ENCODE results near the gene IKBIP.
"Not testable (repeated sequence)": the region's sequence is repeated elsewhere in the genome, so short reads cannot be mapped to it uniquely, and the experiment has no call there.

The IKBIP gene

DNA sequence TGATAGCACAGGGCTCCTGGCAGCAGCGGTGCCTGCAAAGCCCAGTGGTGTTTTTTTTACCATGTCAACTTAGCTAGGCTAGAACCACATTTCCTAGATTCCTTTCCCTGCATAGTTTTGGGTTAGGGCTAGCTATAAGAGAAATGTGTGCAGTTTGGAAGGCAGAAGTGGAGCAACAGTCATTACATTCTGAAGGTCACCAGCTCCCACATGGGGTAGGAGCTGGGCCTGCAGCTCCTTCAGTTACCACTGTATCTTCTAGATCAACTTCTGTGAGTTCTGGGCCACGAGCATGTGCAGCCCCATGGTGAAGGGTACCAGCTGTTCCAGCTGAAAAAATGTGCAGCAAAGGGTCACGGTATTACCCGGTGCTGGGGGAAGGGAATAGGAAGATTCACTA lies 53.4 kb downstream of the IKBIP start:
- Histone ChIP-seq H3K27ac (ENCODE audit: low read length) (no peak overlapping the region), H3K4me1 (ENCODE audit: control insufficient read depth, low read depth, low read length) (peaks cover 16% of the 10 kb centered on the region), H3K4me3 (ENCODE audit: low read length) (no peak overlapping the region), H3K9ac (ENCODE audit: low read length) (no peak overlapping the region), H3K27me3 (ENCODE audit: control insufficient read depth, insufficient read depth, low read length) (no peaks in the 10 kb centered on the region), H3K36me3 (ENCODE audit: control insufficient read depth, low read depth, low read length) (peaks cover 13% of the 10 kb centered on the region), H3K9me3 (ENCODE audit: control insufficient read depth, low read depth, low read length) (no peaks in the 10 kb centered on the region)

DNA sequence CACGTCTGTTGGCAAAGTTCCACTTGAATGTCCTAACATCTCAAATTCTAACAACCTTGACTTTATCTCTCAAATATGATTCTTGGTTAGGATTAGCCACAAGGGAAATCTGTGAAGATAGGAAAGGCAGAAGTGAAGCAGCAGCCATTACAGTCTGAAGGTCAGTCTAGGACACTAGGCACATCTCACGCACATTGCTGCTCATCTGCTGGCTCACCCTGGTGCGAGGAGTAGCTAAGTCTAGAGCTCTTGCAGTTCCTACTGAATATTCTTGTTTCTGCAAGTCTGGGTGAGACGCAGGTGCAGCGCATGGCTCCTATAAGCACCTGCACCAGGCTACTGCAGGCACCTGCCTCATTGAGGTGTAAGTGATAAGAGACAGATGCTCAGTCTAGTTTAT lies 57.5 kb downstream of the IKBIP start:
- Histone ChIP-seq H3K36me3 (ENCODE audit: control insufficient read depth, low read depth, low read length) (no peaks in the 10 kb centered on the region), H3K27me3 (ENCODE audit: control insufficient read depth, insufficient read depth, low read length) (no peaks in the 10 kb centered on the region), H3K27ac (ENCODE audit: low read length) (no peak overlapping the region), H3K9me3 (ENCODE audit: control insufficient read depth, low read depth, low read length) (no peaks in the 10 kb centered on the region), H3K4me1 (ENCODE audit: control insufficient read depth, low read depth, low read length) (no peaks in the 10 kb centered on the region), H3K9ac (ENCODE audit: low read length) (no peak overlapping the region), H3K4me3 (ENCODE audit: low read length) (no peak overlapping the region)

- no peak overlapping the region for H3K9ac ChIP-seq (ENCODE audit: low read length)
- H3K9me3 ChIP-seq (ENCODE audit: control insufficient read depth, low read depth, low read length) = no peaks in the 10 kb centered on the region
- no peak overlapping the region for H3K4me3 ChIP-seq (ENCODE audit: low read length)
- H3K36me3 ChIP-seq (ENCODE audit: control insufficient read depth, low read depth, low read length) = no peaks in the 10 kb centered on the region
- no peaks in the 10 kb centered on the region for H3K4me1 ChIP-seq (ENCODE audit: control insufficient read depth, low read depth, low read length)
- H3K27me3 ChIP-seq (ENCODE audit: control insufficient read depth, insufficient read depth, low read length) = no peaks in the 10 kb centered on the region
- H3K27ac ChIP-seq (ENCODE audit: low read length) = no peak overlapping the region
Measured at GRCh38 chr12:98582093-98582492, 62.5 kb downstream of the IKBIP start.

DNA sequence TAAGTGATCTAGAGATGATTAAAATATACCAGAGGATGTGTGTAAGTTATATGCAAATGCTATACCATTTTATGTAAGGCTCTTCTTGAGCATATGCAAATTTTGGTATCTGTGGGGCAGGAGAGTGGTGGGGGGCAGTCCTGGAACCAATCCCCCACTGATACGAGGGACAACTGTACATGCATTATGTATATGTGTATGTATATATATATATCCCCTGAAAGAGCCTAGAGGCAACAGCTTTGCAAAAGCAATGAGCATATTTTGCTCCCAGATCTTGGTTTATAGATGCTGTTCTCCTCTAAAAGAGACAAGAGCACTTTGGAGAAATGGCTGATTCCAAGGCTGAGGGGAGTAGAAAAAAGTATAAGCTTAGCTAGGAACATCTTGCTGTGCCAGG lies 63.5 kb downstream of the IKBIP start:
- no peaks in the 10 kb centered on the region for H3K9me3 ChIP-seq (ENCODE audit: control insufficient read depth, low read depth, low read length)
- H3K9ac ChIP-seq (ENCODE audit: low read length) = no peak overlapping the region
- H3K4me1 ChIP-seq (ENCODE audit: control insufficient read depth, low read depth, low read length) = no peaks in the 10 kb centered on the region
- no peak overlapping the region for H3K27ac ChIP-seq (ENCODE audit: low read length)
- no peak overlapping the region for H3K4me3 ChIP-seq (ENCODE audit: low read length)
- no peaks in the 10 kb centered on the region for H3K27me3 ChIP-seq (ENCODE audit: control insufficient read depth, insufficient read depth, low read length)
- H3K36me3 ChIP-seq (ENCODE audit: control insufficient read depth, low read depth, low read length) = no peaks in the 10 kb centered on the region

DNA sequence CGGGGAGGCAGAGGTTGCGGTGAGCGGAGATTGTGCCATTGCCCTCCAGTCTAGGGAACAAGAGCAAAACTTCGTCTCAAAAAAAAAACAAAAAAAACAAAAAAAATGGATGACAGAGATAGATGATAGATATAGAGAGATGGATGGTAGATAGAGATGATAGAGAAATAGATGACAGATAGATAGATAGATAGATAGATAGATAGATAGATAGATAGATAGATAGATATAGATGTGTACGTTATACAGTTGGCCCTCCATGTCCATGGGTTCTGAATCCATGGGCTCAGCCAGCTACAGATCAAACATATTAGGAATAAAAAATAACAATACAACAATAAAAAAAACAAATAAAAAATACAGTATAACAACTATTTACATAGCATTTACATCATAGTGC lies 63.9 kb downstream of the IKBIP start:
- Histone ChIP-seq H3K36me3 (ENCODE audit: control insufficient read depth, low read depth, low read length) (no peaks in the 10 kb centered on the region), H3K4me1 (ENCODE audit: control insufficient read depth, low read depth, low read length) (no peaks in the 10 kb centered on the region), H3K9me3 (ENCODE audit: control insufficient read depth, low read depth, low read length) (no peaks in the 10 kb centered on the region)

GRCh38 chr12:98579835-98580234 lies 64.8 kb downstream of the IKBIP start:
- no peak overlapping the region for H3K27ac ChIP-seq (ENCODE audit: low read length)
- no peak overlapping the region for H3K4me3 ChIP-seq (ENCODE audit: low read length)
- H3K9ac ChIP-seq (ENCODE audit: low read length) = no peak overlapping the region
- H3K36me3 ChIP-seq (ENCODE audit: control insufficient read depth, low read depth, low read length) = no peaks in the 10 kb centered on the region
- H3K27me3 ChIP-seq (ENCODE audit: control insufficient read depth, insufficient read depth, low read length) = no peaks in the 10 kb centered on the region
- no peaks in the 10 kb centered on the region for H3K4me1 ChIP-seq (ENCODE audit: control insufficient read depth, low read depth, low read length)
- H3K9me3 ChIP-seq (ENCODE audit: control insufficient read depth, low read depth, low read length) = no peaks in the 10 kb centered on the region

More for the DNA sequence above, 63.9 kb downstream of the IKBIP start:
- H3K27ac ChIP-seq (ENCODE audit: low read length) = no peak overlapping the region
- no peaks in the 10 kb centered on the region for H3K27me3 ChIP-seq (ENCODE audit: control insufficient read depth, insufficient read depth, low read length)
- H3K4me3 ChIP-seq (ENCODE audit: low read length) = no peak overlapping the region
- no peak overlapping the region for H3K9ac ChIP-seq (ENCODE audit: low read length)

DNA sequence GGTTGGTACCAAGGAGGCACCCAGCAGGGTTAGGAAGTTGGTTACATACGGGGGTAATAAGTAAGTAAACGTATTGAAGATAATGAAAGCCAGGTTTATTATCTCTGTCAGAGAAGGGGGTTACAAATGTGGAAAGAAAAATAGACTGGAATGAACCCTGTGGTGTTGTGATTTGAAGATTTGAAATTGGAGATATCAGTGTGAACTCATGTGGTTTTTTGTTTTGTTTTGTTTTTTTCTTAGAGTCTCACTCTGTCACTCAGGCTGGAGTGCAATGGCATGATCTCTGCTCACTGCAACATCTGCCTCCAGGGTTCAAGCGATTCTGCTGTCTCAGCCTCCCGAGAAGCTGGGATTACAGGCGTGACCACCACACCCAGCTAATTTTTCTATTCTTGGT lies 65.2 kb downstream of the IKBIP start:
- no peak overlapping the region for H3K27ac ChIP-seq (ENCODE audit: low read length)
- no peaks in the 10 kb centered on the region for H3K4me1 ChIP-seq (ENCODE audit: control insufficient read depth, low read depth, low read length)
- no peaks in the 10 kb centered on the region for H3K36me3 ChIP-seq (ENCODE audit: control insufficient read depth, low read depth, low read length)
- no peak overlapping the region for H3K9ac ChIP-seq (ENCODE audit: low read length)
- no peaks in the 10 kb centered on the region for H3K27me3 ChIP-seq (ENCODE audit: control insufficient read depth, insufficient read depth, low read length)
- no peak overlapping the region for H3K4me3 ChIP-seq (ENCODE audit: low read length)
- H3K9me3 ChIP-seq (ENCODE audit: control insufficient read depth, low read depth, low read length) = no peaks in the 10 kb centered on the region

DNA sequence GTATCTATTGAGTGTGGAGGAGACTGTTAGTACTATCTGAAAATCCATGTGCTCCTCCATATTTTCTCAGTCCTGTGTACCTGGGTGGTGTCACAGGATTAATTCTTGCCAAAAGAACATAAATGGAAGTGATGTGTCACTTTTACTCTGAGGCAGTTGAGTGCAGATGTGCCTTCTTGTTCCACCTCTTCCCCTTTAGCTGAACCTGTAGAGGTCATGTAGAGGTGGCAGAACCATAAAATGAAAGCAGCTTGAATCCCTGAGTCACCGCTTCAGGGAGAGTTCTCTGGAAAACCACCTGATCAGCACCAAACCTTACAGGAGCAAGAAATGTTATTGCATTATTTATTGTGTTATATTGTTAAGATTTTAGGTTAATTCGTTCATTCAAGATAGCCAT lies 65.8 kb downstream of the IKBIP start:
- no peak overlapping the region for H3K9ac ChIP-seq (ENCODE audit: low read length)
- no peak overlapping the region for H3K27ac ChIP-seq (ENCODE audit: low read length)
- H3K27me3 ChIP-seq (ENCODE audit: control insufficient read depth, insufficient read depth, low read length) = no peaks in the 10 kb centered on the region
- no peaks in the 10 kb centered on the region for H3K36me3 ChIP-seq (ENCODE audit: control insufficient read depth, low read depth, low read length)
- no peak overlapping the region for H3K4me3 ChIP-seq (ENCODE audit: low read length)
- no peaks in the 10 kb centered on the region for H3K4me1 ChIP-seq (ENCODE audit: control insufficient read depth, low read depth, low read length)
- no peaks in the 10 kb centered on the region for H3K9me3 ChIP-seq (ENCODE audit: control insufficient read depth, low read depth, low read length)

DNA sequence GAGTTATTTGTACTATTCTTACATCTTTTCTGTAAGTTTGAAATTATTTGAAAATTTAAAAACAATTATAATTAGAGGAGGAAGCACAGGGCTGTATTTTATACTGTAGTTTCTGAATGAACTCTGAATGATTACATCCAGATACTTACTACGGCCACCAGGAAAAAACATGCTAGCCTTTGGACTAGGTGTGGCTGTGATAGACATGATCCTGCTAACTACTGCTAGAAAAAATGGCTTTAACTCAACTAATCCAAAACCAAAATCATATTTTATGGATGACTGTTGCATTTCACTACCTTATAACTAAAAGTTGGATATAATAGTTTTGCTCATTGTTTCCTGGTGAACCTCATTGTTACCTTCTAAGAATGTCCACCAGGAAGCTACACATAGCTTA lies 66.2 kb downstream of the IKBIP start:
- Histone ChIP-seq H3K9me3 (ENCODE audit: control insufficient read depth, low read depth, low read length) (no peaks in the 10 kb centered on the region), H3K9ac (ENCODE audit: low read length) (no peak overlapping the region), H3K36me3 (ENCODE audit: control insufficient read depth, low read depth, low read length) (no peaks in the 10 kb centered on the region), H3K27ac (ENCODE audit: low read length) (no peak overlapping the region), H3K4me1 (ENCODE audit: control insufficient read depth, low read depth, low read length) (no peaks in the 10 kb centered on the region), H3K4me3 (ENCODE audit: low read length) (no peak overlapping the region), H3K27me3 (ENCODE audit: control insufficient read depth, insufficient read depth, low read length) (no peaks in the 10 kb centered on the region)

DNA sequence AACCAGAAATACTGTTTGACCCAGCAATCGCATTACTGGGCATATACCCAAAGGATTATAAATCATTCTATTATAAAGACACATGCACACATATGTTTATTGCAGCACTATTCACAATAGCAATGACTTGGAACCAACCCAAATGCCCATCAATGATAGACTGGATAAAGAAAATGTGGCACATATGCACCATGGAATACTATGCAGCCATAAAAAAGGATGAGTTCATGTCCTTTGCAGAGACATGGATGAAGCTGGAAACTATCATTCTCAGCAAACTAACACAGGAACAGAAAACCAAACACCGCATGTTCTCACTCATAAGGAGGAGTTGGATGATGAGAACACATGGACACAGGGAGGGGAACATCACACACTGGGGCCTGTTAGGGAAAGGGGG lies 67.8 kb downstream of the IKBIP start:
- H3K9me3 ChIP-seq (ENCODE audit: control insufficient read depth, low read depth, low read length); H3K9ac ChIP-seq (ENCODE audit: low read length); H3K36me3 ChIP-seq (ENCODE audit: control insufficient read depth, low read depth, low read length); H3K4me3 ChIP-seq (ENCODE audit: low read length); H3K27ac ChIP-seq (ENCODE audit: low read length); H3K27me3 ChIP-seq (ENCODE audit: control insufficient read depth, insufficient read depth, low read length); H3K4me1 ChIP-seq (ENCODE audit: control insufficient read depth, low read depth, low read length): not testable (repeated sequence)

DNA sequence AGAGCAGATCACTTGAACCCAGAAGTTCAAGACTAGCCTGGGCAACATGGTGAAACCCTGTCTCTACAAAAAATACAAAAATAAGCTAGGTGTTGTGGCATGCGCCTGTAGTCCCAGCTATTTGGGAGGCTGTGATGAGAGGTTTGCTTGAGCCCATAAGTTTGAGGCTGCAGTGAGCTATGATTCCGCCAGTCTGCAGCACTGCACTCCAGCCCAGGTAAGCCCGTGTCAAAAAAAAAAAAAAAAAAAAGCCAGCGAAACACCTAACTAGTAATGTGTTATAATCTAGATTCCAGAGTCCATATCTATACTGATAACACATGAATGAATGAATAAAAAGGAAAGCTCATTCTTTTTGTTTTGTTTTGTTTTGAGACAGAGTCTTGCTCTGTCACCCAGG lies 69.6 kb downstream of the IKBIP start:
- Histone ChIP-seq H3K4me3 (ENCODE audit: low read length) (no peak overlapping the region), H3K27ac (ENCODE audit: low read length) (no peak overlapping the region), H3K4me1 (ENCODE audit: control insufficient read depth, low read depth, low read length) (no peaks in the 10 kb centered on the region), H3K27me3 (ENCODE audit: control insufficient read depth, insufficient read depth, low read length) (no peaks in the 10 kb centered on the region), H3K9ac (ENCODE audit: low read length) (no peak overlapping the region), H3K36me3 (ENCODE audit: control insufficient read depth, low read depth, low read length) (no peaks in the 10 kb centered on the region), H3K9me3 (ENCODE audit: control insufficient read depth, low read depth, low read length) (no peaks in the 10 kb centered on the region)
